Central memory CD8-positive, alpha-beta T cell (primary cell): Measurements from ENCODE around the gene FAM219A.

Experiments used
- ATAC-seq: fragments of 150-1000 bp; cut with Tn5 transposase; replicated peaks from 2 replicates; pipeline ENCODE4 v1.10.0; 2022; ENCODE audit warnings: mild to moderate bottlenecking, moderate FRiP score, moderate number of reproducible peaks; ENCODE audit not compliant: poor library complexity, severe bottlenecking; ENCODE audit errors: extremely low read depth
- DNase-seq, 2 donors: peaks; one replicate each; pipeline ENCODE4 v3.0.0; 2021; ENCODE audit warnings: low spot score in 2 of 2
- H3K27ac Mint-ChIP-seq: one replicate; pipeline ENCODE4 v1.8.0; 2022; ENCODE audit warnings: low read depth, mild to moderate bottlenecking, moderate library complexity, mixed read lengths
- H3K27me3 Mint-ChIP-seq: one replicate; pipeline ENCODE4 v1.8.0; 2022; ENCODE audit warnings: mixed read lengths
- H3K36me3 Mint-ChIP-seq: one replicate; pipeline ENCODE4 v1.8.0; 2022; ENCODE audit warnings: mild to moderate bottlenecking, moderate library complexity, mixed read lengths; ENCODE audit not compliant: insufficient read depth
- H3K4me1 Mint-ChIP-seq: one replicate; pipeline ENCODE4 v1.8.0; 2022; ENCODE audit warnings: mixed read lengths
- H3K4me3 Mint-ChIP-seq: one replicate; pipeline ENCODE4 v1.8.0; 2022; ENCODE audit warnings: mild to moderate bottlenecking, moderate library complexity, mixed read lengths
- H3K9me3 Mint-ChIP-seq: one replicate; pipeline ENCODE4 v1.8.0; 2022; ENCODE audit warnings: mixed read lengths

The FAM219A gene

GRCh38 chr9:34383904-34384303, 74.5 kb downstream of the FAM219A start:
- peaks cover 21% of the 10 kb centered on the region for H3K4me1 Mint-ChIP-seq
- H3K27ac Mint-ChIP-seq, result no peak overlapping the region

DNA sequence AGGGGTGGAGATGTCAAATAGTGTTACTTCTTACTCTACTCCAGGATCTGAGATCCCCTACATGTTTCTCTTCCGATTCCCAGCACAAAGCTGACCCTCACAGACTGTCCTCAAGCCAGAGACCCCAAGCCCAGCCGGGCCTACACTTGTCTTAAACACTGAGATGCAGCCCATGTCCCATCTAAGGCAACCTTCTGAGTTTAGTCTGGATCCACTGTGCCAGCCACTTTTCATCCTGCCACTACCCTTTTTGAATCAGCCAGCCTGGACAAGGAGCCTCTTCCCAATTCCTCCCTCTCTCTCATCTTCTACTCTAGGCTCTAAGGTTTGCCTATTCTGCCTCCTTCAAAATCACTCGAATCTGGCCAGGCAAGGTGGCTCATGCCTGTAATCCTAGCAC, 75.5 kb downstream of the FAM219A start:
- Mint-ChIP-seq H3K27ac (no peak overlapping the region), H3K9me3 (no peaks in the 10 kb centered on the region), H3K4me3 (no peak overlapping the region), H3K36me3 (peaks cover 2% of the 10 kb centered on the region), H3K27me3 (no peaks in the 10 kb centered on the region), H3K4me1 (peaks cover 27% of the 10 kb centered on the region)
- no peak for ATAC-seq
- DNase-seq, result no peak

More at GRCh38 chr9:34383904-34384303, 74.5 kb downstream of the FAM219A start:
- Mint-ChIP-seq H3K27me3 (no peaks in the 10 kb centered on the region), H3K9me3 (no peaks in the 10 kb centered on the region), H3K36me3 (peaks cover 2% of the 10 kb centered on the region), H3K4me3 (no peak overlapping the region)
- DNase-seq, result no peak
- no peak for ATAC-seq

GRCh38 chr9:34382054-34382453, 76.3 kb downstream of the FAM219A start:
- H3K27me3 Mint-ChIP-seq, result no peaks in the 10 kb centered on the region
- H3K27ac Mint-ChIP-seq, result no peak overlapping the region
- no peaks in the 10 kb centered on the region for H3K9me3 Mint-ChIP-seq
- DNase-seq (peak in 1 of 2 donors; percentile 8), ATAC-seq (no peak)
- H3K4me3 Mint-ChIP-seq, result no peak overlapping the region
- H3K4me1 Mint-ChIP-seq, result peaks cover 30% of the 10 kb centered on the region
- peaks cover 6% of the 10 kb centered on the region for H3K36me3 Mint-ChIP-seq

- H3K9me3 Mint-ChIP-seq, result no peaks in the 10 kb centered on the region
- peak overlapping the region; percentile 64 for H3K4me3 Mint-ChIP-seq
- peaks cover 34% of the 10 kb centered on the region for H3K4me1 Mint-ChIP-seq
- DNase-seq (peak in 1 of 2 donors; percentile 12), ATAC-seq (no peak)
- H3K27me3 Mint-ChIP-seq, result no peaks in the 10 kb centered on the region
- no peak overlapping the region for H3K27ac Mint-ChIP-seq
- H3K36me3 Mint-ChIP-seq, result peaks cover 7% of the 10 kb centered on the region
Observed at GRCh38 chr9:34381323-34381722, 77.0 kb downstream of the FAM219A start.

DNA sequence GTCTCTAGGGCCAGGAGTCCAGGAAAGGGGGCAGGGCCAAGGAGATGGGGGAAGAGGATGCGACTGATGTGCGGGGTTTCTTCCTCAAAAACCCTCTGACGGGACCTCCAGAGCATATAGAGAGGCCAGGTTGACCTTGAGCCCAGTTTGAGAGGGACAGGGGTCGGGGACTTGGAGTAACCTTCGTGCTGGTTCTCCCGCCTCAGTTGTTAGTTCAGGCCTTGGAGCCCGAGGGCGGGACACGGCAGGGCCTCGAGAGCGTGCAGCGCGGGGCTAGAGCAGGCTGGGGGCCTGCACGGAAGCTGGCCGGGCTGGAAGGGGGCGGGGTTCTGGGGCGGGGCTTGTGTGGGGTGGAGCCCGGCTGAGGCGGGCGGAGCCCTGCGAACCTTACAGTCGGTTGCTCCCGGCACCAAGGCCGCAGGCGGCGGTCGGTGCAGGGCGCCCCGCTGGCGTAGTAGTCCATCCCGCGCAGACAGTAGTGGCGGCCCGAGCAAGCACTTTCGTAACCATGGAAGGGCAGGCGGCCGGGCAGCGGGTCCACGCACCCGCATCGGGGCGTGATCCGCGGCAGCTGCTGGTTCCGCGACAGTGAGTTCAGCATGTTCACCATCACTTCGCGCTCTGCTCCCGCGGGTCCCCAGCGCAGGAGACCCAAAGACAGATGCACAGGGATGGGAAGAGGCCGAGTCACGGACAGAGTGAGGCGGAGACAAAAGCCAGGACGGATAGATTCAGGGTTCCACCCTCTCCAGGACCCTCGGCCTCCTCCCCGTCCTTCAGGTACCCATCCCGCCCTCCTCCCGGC, 77.7 kb downstream of the FAM219A start:
- DNase-seq (peak; percentile 55 to 59), ATAC-seq (peak; percentile 27)
- Mint-ChIP-seq H3K27ac (peak overlapping the region; percentile 54), H3K36me3 (peaks cover 7% of the 10 kb centered on the region), H3K4me3 (peak overlapping the region; percentile 64), H3K4me1 (peaks cover 41% of the 10 kb centered on the region), H3K27me3 (no peaks in the 10 kb centered on the region), H3K9me3 (no peaks in the 10 kb centered on the region)

DNA sequence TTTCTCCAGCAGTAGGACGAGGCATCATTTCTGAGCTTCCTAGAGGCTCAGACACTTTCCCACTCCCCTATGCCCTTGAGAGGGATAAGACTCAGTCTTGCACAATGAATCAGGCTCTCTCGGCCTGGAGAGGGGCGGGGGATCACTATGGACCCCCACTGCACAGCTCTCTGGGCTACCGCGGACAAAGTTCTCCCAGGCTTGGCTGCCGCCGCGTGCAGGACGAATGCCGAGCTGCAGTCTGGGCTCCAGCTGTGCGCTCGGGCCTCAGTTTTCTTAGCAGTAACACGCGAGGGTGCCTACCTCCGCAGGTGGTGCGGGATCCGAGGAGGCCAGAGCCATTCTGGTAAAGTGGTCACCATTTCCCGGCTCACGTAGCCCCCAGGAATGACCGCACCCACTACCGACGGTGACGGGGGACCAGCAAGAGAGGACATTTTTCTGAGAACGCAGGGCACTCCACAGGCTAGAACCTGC, 78.3 kb downstream of the FAM219A start:
- Mint-ChIP-seq H3K27me3 (no peaks in the 10 kb centered on the region), H3K4me1 (peaks cover 46% of the 10 kb centered on the region), H3K36me3 (peaks cover 7% of the 10 kb centered on the region), H3K9me3 (no peaks in the 10 kb centered on the region), H3K4me3 (peak overlapping the region; percentile 64), H3K27ac (peak overlapping the region; percentile 54)
- DNase-seq (peak in 1 of 2 donors; percentile 17), ATAC-seq (no peak)

- ATAC-seq, result no peak
Observed at GRCh38 chr9:34379334-34380033, 78.9 kb downstream of the FAM219A start.

DNA sequence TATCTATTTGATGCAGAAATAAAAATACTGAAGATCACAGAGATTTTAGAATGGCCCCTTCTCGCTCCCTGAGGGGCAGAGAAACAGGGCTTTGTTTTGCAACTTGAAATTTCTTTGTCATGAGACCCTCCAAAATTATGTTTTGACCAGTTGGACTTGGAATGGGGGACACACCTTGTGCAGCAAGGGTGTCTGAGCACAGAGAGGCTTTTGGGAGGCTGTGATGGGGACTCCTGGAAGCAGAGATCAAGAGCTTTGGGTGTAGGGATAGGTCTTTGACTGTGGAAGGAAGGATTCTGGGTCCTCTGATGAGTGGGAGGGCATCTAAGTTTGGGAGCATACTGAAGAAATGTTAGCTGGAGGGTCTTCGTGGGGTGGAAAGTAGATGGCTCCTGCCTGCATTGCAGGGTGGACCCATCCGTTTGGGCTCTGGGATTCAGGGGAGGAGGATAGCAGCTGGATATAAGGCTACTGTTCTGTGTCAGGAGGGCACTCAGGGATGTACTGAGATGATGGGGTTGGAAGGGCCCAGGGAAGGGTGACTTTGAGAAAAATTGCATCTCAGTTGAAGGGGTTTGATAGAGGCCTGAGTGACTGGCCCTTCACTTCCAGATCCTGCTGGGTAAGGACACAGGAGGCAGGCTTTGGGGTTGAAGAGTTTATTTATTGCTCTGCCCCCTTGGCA, 79.9 kb downstream of the FAM219A start:
- Mint-ChIP-seq H3K27me3 (no peaks in the 10 kb centered on the region), H3K4me3 (peak overlapping the region; percentile 87), H3K27ac (peak overlapping the region; percentile 35), H3K36me3 (peaks cover 7% of the 10 kb centered on the region), H3K9me3 (no peaks in the 10 kb centered on the region), H3K4me1 (peaks cover 46% of the 10 kb centered on the region)
- no peak for ATAC-seq
- peak in 1 of 2 donors; percentile 9 for DNase-seq

More at GRCh38 chr9:34379334-34380033, 78.9 kb downstream of the FAM219A start:
- peak overlapping the region; percentile 54 for H3K27ac Mint-ChIP-seq
- H3K9me3 Mint-ChIP-seq, result no peaks in the 10 kb centered on the region
- peaks cover 7% of the 10 kb centered on the region for H3K36me3 Mint-ChIP-seq
- peaks cover 46% of the 10 kb centered on the region for H3K4me1 Mint-ChIP-seq
- H3K27me3 Mint-ChIP-seq, result no peaks in the 10 kb centered on the region
- peak overlapping the region; percentile 64 for H3K4me3 Mint-ChIP-seq
- peak; percentile 84 to 87 for DNase-seq

DNA sequence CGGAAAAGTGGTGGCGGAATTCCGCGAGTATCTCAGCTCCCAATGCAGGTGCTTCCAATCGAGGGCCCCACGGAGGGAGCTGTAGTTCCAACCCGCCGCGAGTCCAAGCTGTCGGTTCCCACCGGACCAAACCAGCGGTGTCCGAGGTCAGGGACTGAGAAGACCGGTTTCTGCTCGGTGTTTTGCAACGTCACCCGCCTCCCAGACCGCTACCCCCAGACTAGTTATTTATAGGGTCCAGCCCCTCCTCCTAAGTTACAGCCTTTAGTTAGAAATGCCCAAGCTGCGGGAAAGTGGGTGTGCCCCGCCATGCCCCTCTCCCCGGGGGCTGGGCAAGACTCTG, 81.0 kb downstream of the FAM219A start:
- Mint-ChIP-seq H3K36me3 (peaks cover 7% of the 10 kb centered on the region), H3K4me1 (peaks cover 46% of the 10 kb centered on the region), H3K27ac (no peak overlapping the region), H3K4me3 (peak overlapping the region; percentile 87), H3K9me3 (no peaks in the 10 kb centered on the region), H3K27me3 (no peaks in the 10 kb centered on the region)
- DNase-seq (no peak), ATAC-seq (no peak)

GRCh38 chr9:34376596-34377403, 81.6 kb downstream of the FAM219A start, which contains the start of gene MYORG:
Gene MYORG, minus strand, starts transcription at chr9:34376898. Its CDS starts 3,955 bp downstream, at chr9:34372943.
- Mint-ChIP-seq H3K9me3 (no peaks in the 10 kb centered on the region), H3K4me1 (peaks cover 46% of the 10 kb centered on the region), H3K27ac (peak within 1 kb of the TSS; percentile 70), H3K27me3 (no peaks in the 10 kb centered on the region), H3K36me3 (peaks cover 7% of the 10 kb centered on the region), H3K4me3 (peak within 1 kb of the TSS; percentile 87)
- peak; percentile 83 for ATAC-seq
- peak; percentile 91 to 93 for DNase-seq

GRCh38 chr9:34375901-34376595, 82.3 kb downstream of the FAM219A start:
- peaks cover 42% of the 10 kb centered on the region for H3K4me1 Mint-ChIP-seq
- peaks cover 5% of the 10 kb centered on the region for H3K36me3 Mint-ChIP-seq
- peak overlapping the region; percentile 87 for H3K4me3 Mint-ChIP-seq
- H3K27ac Mint-ChIP-seq, result peak overlapping the region; percentile 70
- ATAC-seq (peak; percentile 45), DNase-seq (peak; percentile 37 to 47)
- no peaks in the 10 kb centered on the region for H3K9me3 Mint-ChIP-seq
- no peaks in the 10 kb centered on the region for H3K27me3 Mint-ChIP-seq
